Panc1 (cell line): ENCODE measurements around the gene ORMDL1. TPM values are rescaled to one million over a fixed set of nuclear protein-coding genes. Genes with fewer than 3 reads are reported as not detected.

Source experiments
- ATAC-seq: fragments of 200-7000 bp; cut with Tn5 transposase; 2 replicates; pipeline ENCODE4 v1.9.1; 2020; ENCODE audit warnings: mild to moderate bottlenecking, moderate library complexity
- BruUV-seq: library from RNA; stranded (reverse); fragments of 400-500 nt; replicated peaks from 2 replicates; lab custom pipeline; 2021; lab: Mats Ljungman, UMichigan
- CTCF ChIA-PET: fragments of 300-600 bp; sonication (Branson Sonifier 250); formaldehyde crosslinking; loops from one replicate; lab custom pipeline; 2022; ENCODE audit warnings: antibody characterized with exemption; lab: Charles Lee
- POLR2A ChIA-PET: fragments of 300-600 bp; sonication (Branson Sonifier 250); formaldehyde crosslinking; loops from one replicate; lab custom pipeline; 2022; ENCODE audit warnings: antibody characterized with exemption; lab: Charles Lee
- DNase-seq: peaks from one replicate; pipeline ENCODE4 v3.0.0-alpha.2; 2010; ENCODE audit warnings: low read depth, low spot score
- H3K27ac ChIP-seq: 2 replicates; pipeline ENCODE4 v1.5.1; 2011; ENCODE audit warnings: mild to moderate bottlenecking, low read length, inconsistent platforms
- H3K27me3 ChIP-seq: fragments of 200-500 bp; sonication (Bioruptor generic); 2 replicates; pipeline ENCODE4 v1.6.0; 2014; ENCODE audit warnings: low read length, inconsistent platforms; ENCODE audit not compliant: control insufficient read depth, insufficient read depth
- H3K36me3 ChIP-seq: fragments of 200-500 bp; sonication (Bioruptor generic); 2 replicates; pipeline ENCODE4 v1.5.1; 2014; ENCODE audit warnings: inconsistent platforms, mild to moderate bottlenecking, low read length, moderate library complexity; ENCODE audit not compliant: control insufficient read depth, insufficient read depth
- H3K4me1 ChIP-seq: 2 replicates; pipeline ENCODE4 v1.5.1; 2011; ENCODE audit warnings: inconsistent platforms, mild to moderate bottlenecking, low read length, moderate library complexity; ENCODE audit not compliant: control insufficient read depth, insufficient read depth
- H3K4me3 ChIP-seq, 2 experiments: 2 replicates each; pipeline ENCODE4 v1.5.1; 2011 to 2012; ENCODE audit warnings: low read depth in 2 of 2, low read length in 2 of 2, mild to moderate bottlenecking in 2 of 2, inconsistent platforms in 1 of 2, moderate library complexity in 1 of 2
- H3K9me3 ChIP-seq: fragments of 200-500 bp; sonication (Bioruptor generic); 2 replicates; pipeline ENCODE4 v1.5.1; 2014; ENCODE audit warnings: low read depth, mild to moderate bottlenecking, inconsistent platforms, low read length, moderate library complexity; ENCODE audit not compliant: control insufficient read depth, insufficient read depth
- POLR2AphosphoS5 ChIP-seq: IDR thresholded peaks from 2 replicates; pipeline ENCODE4 v1.6.1; 2012; ENCODE audit warnings: mild to moderate bottlenecking, low read depth, low read length, moderate library complexity
- SIN3A ChIP-seq: IDR thresholded peaks from 2 replicates; pipeline ENCODE4 v1.6.1; 2012; ENCODE audit warnings: low read depth, mild to moderate bottlenecking, low read length, moderate library complexity, borderline replicate concordance; ENCODE audit not compliant: insufficient read depth
- TCF7L2 ChIP-seq: IDR thresholded peaks from 2 replicates; pipeline ENCODE4 v1.6.1; 2011; ENCODE audit warnings: mild to moderate bottlenecking, low read depth, low read length, inconsistent platforms
- in situ Hi-C: cut with HindIII; loops from 2 replicates; pipeline ENCODE4 v1.10.0; 2016; ENCODE audit warnings: low sequenced_read_pairs, low pct_unique_long_range_greater_than_20kb
- intact Hi-C: fragments of 100-400 bp; cut with micrococcal nuclease; formaldehyde crosslinking; loops from one replicate; pipeline ENCODE4 v1.10.0; 2022; ENCODE audit not compliant: unreplicated experiment
- total RNA-seq: library from RNA; stranded (reverse); gene quantifications from one replicate; pipeline ENCODE4 v1.2.1, GENCODE V29; 2021; ENCODE audit not compliant: unreplicated experiment
- TF ChIP-seq, protein P1 (sequence below), 2 experiments: IDR thresholded peaks; 2 replicates each; pipeline ENCODE4 v1.6.1; 2011 to 2012; ENCODE audit warnings: low read depth in 2 of 2, control low read depth in 1 of 2, low read length in 1 of 2, mild to moderate bottlenecking in 1 of 2, moderate library complexity in 1 of 2; ENCODE audit not compliant: insufficient read depth in 1 of 2
- TF ChIP-seq, protein P2 (sequence below): fragments of 450-650 bp; IDR thresholded peaks from 2 replicates; pipeline ENCODE4 v1.5.1; 2017; ENCODE audit warnings: mild to moderate bottlenecking

Gene ORMDL1
- total RNA-seq, 1 experiment from 2014 or later, result 42.4 TPM

DNA sequence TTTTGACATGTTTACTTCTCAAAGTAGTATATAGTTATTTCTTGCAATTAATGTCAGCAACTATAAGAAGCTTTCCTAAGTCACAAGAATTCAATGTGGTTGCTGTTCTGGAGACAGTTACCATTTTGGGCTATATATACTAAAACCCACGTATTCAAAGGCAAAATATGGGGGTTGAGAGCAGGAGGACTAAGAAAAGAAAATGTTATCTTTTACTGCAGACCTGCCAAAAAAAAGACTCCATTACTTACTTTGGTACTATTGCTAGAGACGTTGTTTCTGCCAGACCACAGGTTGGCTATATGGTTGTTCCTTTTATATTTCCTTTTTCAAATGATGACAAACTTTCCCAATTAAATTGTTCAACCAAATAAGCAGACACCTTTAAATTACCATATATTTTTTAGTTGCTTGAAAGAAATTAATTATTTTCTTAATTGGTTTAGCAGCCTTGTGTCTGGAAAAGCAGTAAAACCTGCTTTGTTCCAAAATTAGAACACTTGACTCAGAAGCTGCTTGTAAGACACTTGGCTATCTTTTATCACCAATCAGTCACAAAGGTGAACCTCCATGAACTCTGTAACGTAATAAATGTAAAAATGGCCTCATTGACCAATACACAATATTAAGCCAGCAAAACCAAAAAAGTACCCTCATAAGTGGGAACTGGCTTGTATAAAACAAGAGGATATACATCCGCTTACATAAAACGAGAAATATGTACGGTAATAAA is 13.4 kb downstream of the ORMDL1 start:
- H3K27ac ChIP-seq, result no peak overlapping the region
- CTCF ChIA-PET, result no interaction called here

DNA sequence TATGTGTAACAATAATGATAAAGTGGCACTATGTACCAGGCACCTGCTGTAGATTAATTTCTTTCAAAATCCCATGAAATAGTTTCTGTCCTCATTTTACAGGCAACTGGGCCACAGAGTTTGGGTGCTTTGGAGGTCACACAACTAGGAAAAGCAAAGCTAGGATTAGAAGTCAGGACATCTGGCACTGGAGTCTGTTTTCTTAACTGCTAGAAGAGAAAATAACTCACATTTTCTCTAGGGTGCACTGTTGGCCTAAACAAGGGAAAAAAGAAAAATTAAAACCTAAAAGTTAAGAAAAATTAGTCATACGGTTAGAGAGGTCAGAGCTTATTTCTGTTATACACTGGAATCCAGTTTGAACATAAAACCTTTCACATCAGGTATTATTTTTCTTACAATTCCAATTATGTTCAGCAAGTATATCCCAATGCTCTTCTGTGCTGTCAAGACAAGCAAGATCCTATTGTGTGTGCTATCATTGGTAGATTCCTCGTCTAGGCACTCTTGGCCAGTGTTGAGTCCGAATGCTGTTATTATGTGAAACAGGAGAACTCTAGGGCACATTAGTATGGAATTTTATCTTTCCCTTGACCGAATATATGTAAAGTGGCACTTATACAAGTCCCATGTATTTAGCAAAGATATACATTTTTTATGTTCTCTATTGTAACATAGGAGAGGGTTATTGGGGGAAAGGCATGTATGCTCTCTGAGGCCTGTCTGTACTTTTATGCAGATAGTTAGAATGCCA is 20.1 kb downstream of the ORMDL1 start:
- no peak for DNase-seq
- H3K9me3 ChIP-seq, result no peaks in the 10 kb centered on the region
- ChIA-PET POLR2A (no interaction called here), CTCF (interaction anchor here (0.7 kb wide), 1 partner anchor 103 kb away, joined by 3 read pairs; no protein-coding TSS in a partner anchor)
- TF ChIP-seq SIN3A (no peak), POLR2AphosphoS5 (no peak), TCF7L2 (no peak)
- TF ChIP-seq, protein P1, sequence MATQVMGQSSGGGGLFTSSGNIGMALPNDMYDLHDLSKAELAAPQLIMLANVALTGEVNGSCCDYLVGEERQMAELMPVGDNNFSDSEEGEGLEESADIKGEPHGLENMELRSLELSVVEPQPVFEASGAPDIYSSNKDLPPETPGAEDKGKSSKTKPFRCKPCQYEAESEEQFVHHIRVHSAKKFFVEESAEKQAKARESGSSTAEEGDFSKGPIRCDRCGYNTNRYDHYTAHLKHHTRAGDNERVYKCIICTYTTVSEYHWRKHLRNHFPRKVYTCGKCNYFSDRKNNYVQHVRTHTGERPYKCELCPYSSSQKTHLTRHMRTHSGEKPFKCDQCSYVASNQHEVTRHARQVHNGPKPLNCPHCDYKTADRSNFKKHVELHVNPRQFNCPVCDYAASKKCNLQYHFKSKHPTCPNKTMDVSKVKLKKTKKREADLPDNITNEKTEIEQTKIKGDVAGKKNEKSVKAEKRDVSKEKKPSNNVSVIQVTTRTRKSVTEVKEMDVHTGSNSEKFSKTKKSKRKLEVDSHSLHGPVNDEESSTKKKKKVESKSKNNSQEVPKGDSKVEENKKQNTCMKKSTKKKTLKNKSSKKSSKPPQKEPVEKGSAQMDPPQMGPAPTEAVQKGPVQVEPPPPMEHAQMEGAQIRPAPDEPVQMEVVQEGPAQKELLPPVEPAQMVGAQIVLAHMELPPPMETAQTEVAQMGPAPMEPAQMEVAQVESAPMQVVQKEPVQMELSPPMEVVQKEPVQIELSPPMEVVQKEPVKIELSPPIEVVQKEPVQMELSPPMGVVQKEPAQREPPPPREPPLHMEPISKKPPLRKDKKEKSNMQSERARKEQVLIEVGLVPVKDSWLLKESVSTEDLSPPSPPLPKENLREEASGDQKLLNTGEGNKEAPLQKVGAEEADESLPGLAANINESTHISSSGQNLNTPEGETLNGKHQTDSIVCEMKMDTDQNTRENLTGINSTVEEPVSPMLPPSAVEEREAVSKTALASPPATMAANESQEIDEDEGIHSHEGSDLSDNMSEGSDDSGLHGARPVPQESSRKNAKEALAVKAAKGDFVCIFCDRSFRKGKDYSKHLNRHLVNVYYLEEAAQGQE (IDR thresholded peaks at IDR 0.05; ENCODE audit: insufficient read depth in 1 of 2, low read depth in 2 of 2, low read length in 1 of 2), result no peak
- TF ChIP-seq, protein P2, sequence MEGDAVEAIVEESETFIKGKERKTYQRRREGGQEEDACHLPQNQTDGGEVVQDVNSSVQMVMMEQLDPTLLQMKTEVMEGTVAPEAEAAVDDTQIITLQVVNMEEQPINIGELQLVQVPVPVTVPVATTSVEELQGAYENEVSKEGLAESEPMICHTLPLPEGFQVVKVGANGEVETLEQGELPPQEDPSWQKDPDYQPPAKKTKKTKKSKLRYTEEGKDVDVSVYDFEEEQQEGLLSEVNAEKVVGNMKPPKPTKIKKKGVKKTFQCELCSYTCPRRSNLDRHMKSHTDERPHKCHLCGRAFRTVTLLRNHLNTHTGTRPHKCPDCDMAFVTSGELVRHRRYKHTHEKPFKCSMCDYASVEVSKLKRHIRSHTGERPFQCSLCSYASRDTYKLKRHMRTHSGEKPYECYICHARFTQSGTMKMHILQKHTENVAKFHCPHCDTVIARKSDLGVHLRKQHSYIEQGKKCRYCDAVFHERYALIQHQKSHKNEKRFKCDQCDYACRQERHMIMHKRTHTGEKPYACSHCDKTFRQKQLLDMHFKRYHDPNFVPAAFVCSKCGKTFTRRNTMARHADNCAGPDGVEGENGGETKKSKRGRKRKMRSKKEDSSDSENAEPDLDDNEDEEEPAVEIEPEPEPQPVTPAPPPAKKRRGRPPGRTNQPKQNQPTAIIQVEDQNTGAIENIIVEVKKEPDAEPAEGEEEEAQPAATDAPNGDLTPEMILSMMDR, result no peak
- in situ Hi-C loops, result no loop called here
- H3K4me3 ChIP-seq, result no peak overlapping the region; a peak in 2 of 4 replicates
- no peaks in the 10 kb centered on the region for H3K27me3 ChIP-seq
- intact Hi-C loops, result loop anchor here (5.0 kb wide), 1 partner anchor 102 kb away; the partner anchor contains the start of gene ASNSD1
- peak overlapping the region; percentile 99 for H3K27ac ChIP-seq
- H3K4me1 ChIP-seq, result peaks cover 11% of the 10 kb centered on the region; the same call in 1 of the 2 replicates
- ATAC-seq, result no peak
- H3K36me3 ChIP-seq, result peaks cover 2% of the 10 kb centered on the region; the same call in 1 of the 2 replicates
- BruUV-seq, result no TSS peak

More for the DNA sequence above, 13.4 kb downstream of the ORMDL1 start:
- Histone ChIP-seq H3K4me1 (no peaks in the 10 kb centered on the region), H3K4me3 (no peak overlapping the region), H3K9me3 (no peaks in the 10 kb centered on the region), H3K27me3 (no peaks in the 10 kb centered on the region), H3K36me3 (peaks cover 42% of the 10 kb centered on the region)
- POLR2A ChIA-PET, result no interaction called here
- intact Hi-C loops, result no loop called here
- in situ Hi-C loops, result no loop called here
- BruUV-seq, result no TSS peak
- TF ChIP-seq SIN3A (no peak), TCF7L2 (no peak), POLR2AphosphoS5 (no peak)
- TF ChIP-seq, protein P1 (IDR thresholded peaks at IDR 0.05; ENCODE audit: insufficient read depth in 1 of 2, low read depth in 2 of 2, low read length in 1 of 2), result no peak
- TF ChIP-seq, protein P2, result no peak
- no peak for DNase-seq
- ATAC-seq, result no peak
